Measurements from ENCODE around the gene ABLIM2. TPM values are rescaled to one million over a fixed set of nuclear protein-coding genes. Genes with fewer than 3 reads are reported as not detected.

ABLIM2 gene
- total RNA-seq, 6 experiments from 2014 or later: 0.14 TPM; not detected in 5

GRCh38 chr4:8155660-8156421 is 2.8 kb downstream of the ABLIM2 start:
- no peak overlapping the region for H3K27ac Mint-ChIP-seq
- no peak overlapping the region for H3K4me3 Mint-ChIP-seq
- H3K4me1 Mint-ChIP-seq (ENCODE audit: low read depth): peaks cover 10% of the 10 kb centered on the region
- DNase-seq: no peak
- 0 out of 2 replicates have a peak, but pooled peaks have one; percentile 18 for TF ChIP-seq CTCF (IDR thresholded peaks at IDR 0.05)
- peaks cover 12% of the 10 kb centered on the region for H3K27me3 Mint-ChIP-seq (ENCODE audit: insufficient read depth)
- no peaks in the 10 kb centered on the region for H3K9me3 Mint-ChIP-seq
- H3K36me3 Mint-ChIP-seq (ENCODE audit: low read depth): no peaks in the 10 kb centered on the region

GRCh38 chr4:8155048-8155447 is 3.6 kb downstream of the ABLIM2 start:
- Mint-ChIP-seq H3K27ac (no peak overlapping the region), H3K9me3 (no peaks in the 10 kb centered on the region), H3K27me3 (ENCODE audit: insufficient read depth) (peaks cover 18% of the 10 kb centered on the region), H3K4me3 (no peak overlapping the region), H3K36me3 (ENCODE audit: low read depth) (no peaks in the 10 kb centered on the region), H3K4me1 (ENCODE audit: low read depth) (peaks cover 10% of the 10 kb centered on the region)
- DNase-seq: peak; percentile 46
- no peak for TF ChIP-seq CTCF (IDR thresholded peaks at IDR 0.05)

- Mint-ChIP-seq H3K36me3 (ENCODE audit: low read depth) (no peaks in the 10 kb centered on the region), H3K27me3 (ENCODE audit: insufficient read depth) (peaks cover 30% of the 10 kb centered on the region), H3K4me3 (no peak overlapping the region), H3K27ac (no peak overlapping the region), H3K4me1 (ENCODE audit: low read depth) (no peaks in the 10 kb centered on the region), H3K9me3 (no peaks in the 10 kb centered on the region)
- no peak for DNase-seq
- no peak for TF ChIP-seq CTCF (IDR thresholded peaks at IDR 0.05)
Measured at GRCh38 chr4:8153441-8153840, 5.2 kb downstream of the ABLIM2 start.

- Mint-ChIP-seq H3K9me3 (no peaks in the 10 kb centered on the region), H3K36me3 (ENCODE audit: low read depth) (no peaks in the 10 kb centered on the region), H3K4me3 (no peak overlapping the region), H3K27ac (no peak overlapping the region), H3K4me1 (ENCODE audit: low read depth) (no peaks in the 10 kb centered on the region), H3K27me3 (ENCODE audit: insufficient read depth) (peaks cover 35% of the 10 kb centered on the region)
- TF ChIP-seq CTCF (IDR thresholded peaks at IDR 0.05): no peak
- DNase-seq: no peak
Measured at GRCh38 chr4:8152865-8153257, 5.8 kb downstream of the ABLIM2 start.

GRCh38 chr4:8152090-8152864 is 6.3 kb downstream of the ABLIM2 start:
- no peak for TF ChIP-seq CTCF (IDR thresholded peaks at IDR 0.05)
- no peaks in the 10 kb centered on the region for H3K9me3 Mint-ChIP-seq
- no peaks in the 10 kb centered on the region for H3K4me1 Mint-ChIP-seq (ENCODE audit: low read depth)
- no peak overlapping the region for H3K4me3 Mint-ChIP-seq
- no peak overlapping the region for H3K27ac Mint-ChIP-seq
- peaks cover 38% of the 10 kb centered on the region for H3K27me3 Mint-ChIP-seq (ENCODE audit: insufficient read depth)
- H3K36me3 Mint-ChIP-seq (ENCODE audit: low read depth): no peaks in the 10 kb centered on the region
- no peak for DNase-seq
